MM.1S (cell line): ENCODE data around the gene ZCCHC24.

Source experiments
- DNase-seq: peaks from one replicate; pipeline ENCODE4 v3.0.0-alpha.2; 2015
- H2AFZ ChIP-seq: fragments of 300-600 bp; sonication (generic); 2 replicates; pipeline ENCODE4 v1.6.0; 2016; ENCODE audit warnings: antibody characterized with exemption, low read length
- H3F3A ChIP-seq: fragments of 300-600 bp; sonication (generic); 2 replicates; pipeline ENCODE4 v1.6.1; 2016; ENCODE audit warnings: mild to moderate bottlenecking, antibody characterized with exemption, low read length, moderate library complexity, mixed read lengths; ENCODE audit not compliant: insufficient read depth
- H3K27ac ChIP-seq: fragments of 300-600 bp; sonication (generic); 2 replicates; pipeline ENCODE4 v1.5.1; 2016; ENCODE audit warnings: mild to moderate bottlenecking, low read length
- H3K27me3 ChIP-seq: fragments of 300-600 bp; sonication (generic); replicated peaks from 2 replicates; pipeline ENCODE4 v1.6.0; 2016; ENCODE audit warnings: low read length; ENCODE audit not compliant: insufficient read depth
- H3K36me3 ChIP-seq: fragments of 300-600 bp; sonication (generic); replicated peaks from 2 replicates; pipeline ENCODE4 v1.6.1; 2016; ENCODE audit warnings: mild to moderate bottlenecking, low read length, mixed read lengths; ENCODE audit not compliant: insufficient read depth
- H3K4me1 ChIP-seq: fragments of 300-600 bp; sonication (generic); 2 replicates; pipeline ENCODE4 v1.6.1; 2016; ENCODE audit warnings: low read length, mixed read lengths
- H3K4me2 ChIP-seq: fragments of 300-600 bp; sonication (generic); 2 replicates; pipeline ENCODE4 v1.6.0; 2016; ENCODE audit warnings: low read depth, low read length
- H3K4me3 ChIP-seq: fragments of 300-600 bp; sonication (generic); 2 replicates; pipeline ENCODE4 v1.5.1; 2016; ENCODE audit warnings: low read length, mixed read lengths
- H3K79me2 ChIP-seq: fragments of 300-600 bp; sonication (generic); 2 replicates; pipeline ENCODE4 v1.6.1; 2016; ENCODE audit warnings: mixed run types, low read length, mixed read lengths
- H3K9ac ChIP-seq: fragments of 300-600 bp; sonication (generic); 2 replicates; pipeline ENCODE4 v1.6.1; 2016; ENCODE audit warnings: low read length, mixed read lengths
- H3K9me2 ChIP-seq: fragments of 300-600 bp; sonication (generic); replicated peaks from 2 replicates; pipeline ENCODE4 v1.6.1; 2016; ENCODE audit warnings: mild to moderate bottlenecking, low read length, mixed read lengths; ENCODE audit not compliant: insufficient read depth
- H3K9me3 ChIP-seq: fragments of 300-600 bp; sonication (generic); replicated peaks from 2 replicates; pipeline ENCODE4 v1.6.1; 2016; ENCODE audit warnings: mild to moderate bottlenecking, low read length, mixed read lengths; ENCODE audit not compliant: insufficient read depth
- H4K20me1 ChIP-seq: fragments of 300-600 bp; sonication (generic); 2 replicates; pipeline ENCODE4 v1.6.1; 2016; ENCODE audit warnings: mild to moderate bottlenecking, low read length, moderate library complexity, mixed read lengths; ENCODE audit not compliant: insufficient read depth
- EZH2 ChIP-seq: fragments of 300-600 bp; sonication (generic); optimal IDR thresholded peaks from 2 replicates; pipeline ENCODE3; 2017; ENCODE audit warnings: low read depth, mild to moderate bottlenecking, antibody characterized with exemption, low read length, mixed read lengths
- EZH2phosphoT487 ChIP-seq: fragments of 300-600 bp; sonication (generic); IDR thresholded peaks from 2 replicates; pipeline ENCODE4 v1.6.1; 2018; ENCODE audit warnings: antibody characterized with exemption, low read length
- TF ChIP-seq, protein P1 (sequence below): fragments of 300-600 bp; sonication (generic); IDR thresholded peaks from 2 replicates; pipeline ENCODE4 v1.5.1; 2016; ENCODE audit warnings: antibody characterized with exemption, low read length, mixed read lengths

Gene ZCCHC24

DNA sequence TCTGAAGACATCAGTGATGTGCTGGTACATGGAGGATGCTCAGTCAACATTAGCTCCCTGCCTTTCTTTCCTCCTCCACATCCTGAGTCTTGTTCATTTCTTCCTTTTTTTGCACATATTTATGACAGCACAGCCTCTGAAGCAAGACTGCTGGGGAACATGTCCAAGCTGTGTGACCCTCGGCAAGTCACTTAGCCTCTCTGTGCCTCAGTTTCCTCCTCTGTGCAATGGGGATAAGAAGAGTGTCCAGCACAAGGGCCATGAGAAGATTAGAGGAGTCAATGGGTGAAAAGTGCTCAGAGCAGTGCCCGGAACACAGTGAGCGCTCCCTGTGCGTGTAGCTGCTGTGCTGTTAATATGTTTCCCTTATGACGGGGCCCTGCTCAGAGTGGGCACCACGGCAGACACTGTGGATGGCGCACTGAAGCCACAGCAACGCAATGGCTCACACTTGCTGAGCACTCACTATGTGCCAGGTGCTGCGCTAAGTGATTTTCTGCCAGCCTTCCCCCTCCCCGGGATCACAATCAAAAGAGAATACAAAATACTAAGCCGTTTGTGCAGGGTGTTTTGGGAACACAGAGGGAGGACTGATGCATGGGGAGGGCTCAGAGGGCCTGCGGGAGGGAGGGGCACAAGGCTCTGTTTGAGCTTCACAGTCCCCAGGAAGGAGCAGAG lies 28.7 kb downstream of the ZCCHC24 start:
- H3K4me1 ChIP-seq, result peaks cover 16% of the 10 kb centered on the region
- DNase-seq, result no peak
- no peaks in the 10 kb centered on the region for H3K79me2 ChIP-seq
- TF ChIP-seq, protein P1, sequence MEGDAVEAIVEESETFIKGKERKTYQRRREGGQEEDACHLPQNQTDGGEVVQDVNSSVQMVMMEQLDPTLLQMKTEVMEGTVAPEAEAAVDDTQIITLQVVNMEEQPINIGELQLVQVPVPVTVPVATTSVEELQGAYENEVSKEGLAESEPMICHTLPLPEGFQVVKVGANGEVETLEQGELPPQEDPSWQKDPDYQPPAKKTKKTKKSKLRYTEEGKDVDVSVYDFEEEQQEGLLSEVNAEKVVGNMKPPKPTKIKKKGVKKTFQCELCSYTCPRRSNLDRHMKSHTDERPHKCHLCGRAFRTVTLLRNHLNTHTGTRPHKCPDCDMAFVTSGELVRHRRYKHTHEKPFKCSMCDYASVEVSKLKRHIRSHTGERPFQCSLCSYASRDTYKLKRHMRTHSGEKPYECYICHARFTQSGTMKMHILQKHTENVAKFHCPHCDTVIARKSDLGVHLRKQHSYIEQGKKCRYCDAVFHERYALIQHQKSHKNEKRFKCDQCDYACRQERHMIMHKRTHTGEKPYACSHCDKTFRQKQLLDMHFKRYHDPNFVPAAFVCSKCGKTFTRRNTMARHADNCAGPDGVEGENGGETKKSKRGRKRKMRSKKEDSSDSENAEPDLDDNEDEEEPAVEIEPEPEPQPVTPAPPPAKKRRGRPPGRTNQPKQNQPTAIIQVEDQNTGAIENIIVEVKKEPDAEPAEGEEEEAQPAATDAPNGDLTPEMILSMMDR, result no peak
- H3K4me3 ChIP-seq, result no peak overlapping the region
- no peak overlapping the region for H3K4me2 ChIP-seq
- no peaks in the 10 kb centered on the region for H3K9me3 ChIP-seq
- H3K36me3 ChIP-seq, result no peaks in the 10 kb centered on the region
- no peaks in the 10 kb centered on the region for H3F3A ChIP-seq
- H3K27ac ChIP-seq, result no peak overlapping the region
- no peaks in the 10 kb centered on the region for H4K20me1 ChIP-seq
- H3K9me2 ChIP-seq, result no peaks in the 10 kb centered on the region
- no peaks in the 10 kb centered on the region for H3K27me3 ChIP-seq
- H3K9ac ChIP-seq, result no peak overlapping the region
- H2AFZ ChIP-seq, result no peak overlapping the region

DNA sequence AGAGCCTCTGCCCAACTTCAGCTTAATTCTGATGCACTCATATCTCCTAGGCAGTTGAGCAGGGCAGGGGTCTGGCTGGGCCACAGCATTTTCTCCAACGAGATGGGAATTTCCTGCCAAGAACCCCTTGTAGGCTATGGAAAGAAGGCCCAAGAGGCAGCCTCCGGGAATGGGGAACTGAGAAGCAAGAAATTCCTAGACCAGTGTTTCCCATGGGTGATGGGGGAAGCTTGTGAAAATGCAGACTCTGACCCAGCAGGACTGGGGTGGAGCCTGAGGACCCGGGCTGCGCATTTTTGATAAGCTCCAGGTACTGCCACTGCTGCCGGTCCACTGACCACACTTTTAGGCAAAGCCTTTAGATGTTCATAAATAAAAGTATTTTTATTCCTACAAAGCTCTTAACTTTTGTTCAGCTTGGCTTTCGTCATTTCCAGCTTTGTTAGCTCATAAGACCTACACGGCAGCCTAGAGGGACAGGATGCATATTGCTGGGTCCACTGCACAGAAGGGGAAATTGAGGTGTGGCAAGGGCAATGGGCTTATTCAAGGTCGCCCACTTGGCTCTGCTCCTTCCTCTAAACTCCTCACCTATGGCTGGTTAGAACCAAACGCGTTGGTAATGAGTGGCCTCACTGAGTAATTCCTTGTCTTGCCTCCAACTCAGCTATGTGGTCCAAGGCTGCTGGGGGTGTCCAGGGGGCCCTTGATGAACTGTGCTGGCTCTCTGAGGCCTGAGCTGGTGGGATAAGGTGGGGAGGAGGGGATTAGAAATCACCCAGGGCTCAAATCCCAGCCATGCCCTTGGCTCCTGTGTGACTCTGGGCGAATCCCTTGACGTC lies 29.5 kb downstream of the ZCCHC24 start:
- Histone ChIP-seq H3K27ac (no peak overlapping the region), H3K4me2 (no peak overlapping the region), H3K9me2 (no peaks in the 10 kb centered on the region), H3K9ac (no peak overlapping the region), H3K9me3 (no peaks in the 10 kb centered on the region), H3K79me2 (no peaks in the 10 kb centered on the region), H2AFZ (no peak overlapping the region), H3K36me3 (no peaks in the 10 kb centered on the region), H4K20me1 (no peaks in the 10 kb centered on the region), H3K27me3 (no peaks in the 10 kb centered on the region), H3F3A (no peaks in the 10 kb centered on the region), H3K4me1 (peaks cover 16% of the 10 kb centered on the region), H3K4me3 (no peak overlapping the region)
- no peak for DNase-seq
- TF ChIP-seq, protein P1, result no peak
- TF ChIP-seq EZH2phosphoT487, result no peak
- no peak for TF ChIP-seq EZH2

DNA sequence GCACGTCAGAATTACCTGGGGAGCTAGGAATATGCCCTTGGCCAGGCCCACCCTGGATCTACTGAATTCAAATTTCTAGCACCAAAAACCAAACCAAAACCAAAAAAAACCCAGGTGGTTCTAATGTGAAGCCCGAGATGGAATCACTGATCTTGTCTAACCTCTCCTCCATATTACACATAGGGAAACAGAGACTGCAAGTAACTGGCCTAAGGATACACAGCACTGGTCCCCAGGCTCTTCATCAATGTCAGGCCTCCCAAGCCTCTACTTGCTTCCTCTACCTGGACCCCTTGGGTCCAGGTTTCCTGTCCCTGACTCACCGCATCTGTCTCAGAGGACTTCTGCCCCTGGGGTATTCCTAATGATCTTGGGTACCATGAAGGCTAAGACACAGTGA lies 30.7 kb downstream of the ZCCHC24 start:
- H3K27ac ChIP-seq, result no peak overlapping the region
- H3K4me2 ChIP-seq, result no peak overlapping the region
- TF ChIP-seq EZH2phosphoT487, result no peak
- TF ChIP-seq EZH2, result no peak
- TF ChIP-seq, protein P1, result no peak
- H3K9me2 ChIP-seq, result no peaks in the 10 kb centered on the region
- H3K4me3 ChIP-seq, result no peak overlapping the region
- no peaks in the 10 kb centered on the region for H3K79me2 ChIP-seq
- no peak overlapping the region for H2AFZ ChIP-seq
- no peaks in the 10 kb centered on the region for H3F3A ChIP-seq
- no peaks in the 10 kb centered on the region for H4K20me1 ChIP-seq
- H3K27me3 ChIP-seq, result no peaks in the 10 kb centered on the region
- no peaks in the 10 kb centered on the region for H3K36me3 ChIP-seq
- H3K9ac ChIP-seq, result no peak overlapping the region
- DNase-seq, result no peak
- peaks cover 16% of the 10 kb centered on the region for H3K4me1 ChIP-seq
- no peaks in the 10 kb centered on the region for H3K9me3 ChIP-seq
